PFSK-1 (cell line): ENCODE results near the gene CD96.

ENCODE experiments used
- POLR2AphosphoS5 ChIP-seq: IDR thresholded peaks from 2 replicates; pipeline ENCODE4 v1.6.1; 2012; ENCODE audit warnings: low read depth, mild to moderate bottlenecking, control low read depth, low read length, moderate library complexity
- TAF1 ChIP-seq: IDR thresholded peaks from 2 replicates; pipeline ENCODE4 v1.6.1; 2012; ENCODE audit warnings: low read length, control low read depth, borderline replicate concordance; ENCODE audit not compliant: insufficient read depth

- TF ChIP-seq POLR2AphosphoS5 (no peak), TAF1 (no peak)
Measured at GRCh38 chr3:111593666-111594065, 51.7 kb downstream of the CD96 start.
